GM10266 (cell line): Measurements from ENCODE around the gene SLC35F3.

ENCODE experiments used
- DNase-seq: peaks from one replicate; pipeline ENCODE4 v3.0.0; 2012; ENCODE audit errors: extremely low spot score
- TF ChIP-seq, protein P1 (sequence below): IDR thresholded peaks from 2 replicates; pipeline ENCODE4 v1.5.1; 2012; ENCODE audit warnings: mild to moderate bottlenecking, low read depth; ENCODE audit not compliant: control insufficient read depth, insufficient read depth; ENCODE audit errors: missing control alignments

The SLC35F3 gene

GRCh38 chr1:234237393-234237792, 332.9 kb downstream of the SLC35F3 start:
- no peak for DNase-seq
- TF ChIP-seq, protein P1, sequence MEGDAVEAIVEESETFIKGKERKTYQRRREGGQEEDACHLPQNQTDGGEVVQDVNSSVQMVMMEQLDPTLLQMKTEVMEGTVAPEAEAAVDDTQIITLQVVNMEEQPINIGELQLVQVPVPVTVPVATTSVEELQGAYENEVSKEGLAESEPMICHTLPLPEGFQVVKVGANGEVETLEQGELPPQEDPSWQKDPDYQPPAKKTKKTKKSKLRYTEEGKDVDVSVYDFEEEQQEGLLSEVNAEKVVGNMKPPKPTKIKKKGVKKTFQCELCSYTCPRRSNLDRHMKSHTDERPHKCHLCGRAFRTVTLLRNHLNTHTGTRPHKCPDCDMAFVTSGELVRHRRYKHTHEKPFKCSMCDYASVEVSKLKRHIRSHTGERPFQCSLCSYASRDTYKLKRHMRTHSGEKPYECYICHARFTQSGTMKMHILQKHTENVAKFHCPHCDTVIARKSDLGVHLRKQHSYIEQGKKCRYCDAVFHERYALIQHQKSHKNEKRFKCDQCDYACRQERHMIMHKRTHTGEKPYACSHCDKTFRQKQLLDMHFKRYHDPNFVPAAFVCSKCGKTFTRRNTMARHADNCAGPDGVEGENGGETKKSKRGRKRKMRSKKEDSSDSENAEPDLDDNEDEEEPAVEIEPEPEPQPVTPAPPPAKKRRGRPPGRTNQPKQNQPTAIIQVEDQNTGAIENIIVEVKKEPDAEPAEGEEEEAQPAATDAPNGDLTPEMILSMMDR: no peak

GRCh38 chr1:234238060-234238459, 333.6 kb downstream of the SLC35F3 start:
- TF ChIP-seq, protein P1: no peak
- DNase-seq: no peak

DNA sequence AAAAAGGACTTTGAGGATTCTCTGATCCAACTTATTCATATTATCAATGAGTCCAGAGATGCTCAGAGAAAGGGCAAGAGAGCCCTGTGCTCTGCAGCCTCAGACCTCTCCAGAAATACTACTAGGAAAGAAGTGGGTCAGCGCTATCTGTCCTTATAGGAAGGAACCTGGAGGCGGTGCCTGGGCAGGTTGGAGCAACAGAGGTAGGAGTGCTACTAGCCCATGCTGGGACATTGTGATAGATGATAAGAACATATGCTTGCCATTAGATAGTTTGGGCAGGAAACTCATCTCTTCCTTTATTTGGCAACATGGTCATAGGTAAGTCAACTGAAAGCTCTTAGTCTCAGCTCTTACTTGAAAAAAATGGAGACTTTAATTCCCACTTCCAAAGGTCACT, 335.0 kb downstream of the SLC35F3 start:
- DNase-seq: no peak
- TF ChIP-seq, protein P1: no peak

GRCh38 chr1:234239936-234240335, 335.5 kb downstream of the SLC35F3 start:
- TF ChIP-seq, protein P1: no peak
- no peak for DNase-seq

- TF ChIP-seq, protein P1: no peak
- no peak for DNase-seq
Measured at GRCh38 chr1:234240680-234241079, 336.2 kb downstream of the SLC35F3 start.

DNA sequence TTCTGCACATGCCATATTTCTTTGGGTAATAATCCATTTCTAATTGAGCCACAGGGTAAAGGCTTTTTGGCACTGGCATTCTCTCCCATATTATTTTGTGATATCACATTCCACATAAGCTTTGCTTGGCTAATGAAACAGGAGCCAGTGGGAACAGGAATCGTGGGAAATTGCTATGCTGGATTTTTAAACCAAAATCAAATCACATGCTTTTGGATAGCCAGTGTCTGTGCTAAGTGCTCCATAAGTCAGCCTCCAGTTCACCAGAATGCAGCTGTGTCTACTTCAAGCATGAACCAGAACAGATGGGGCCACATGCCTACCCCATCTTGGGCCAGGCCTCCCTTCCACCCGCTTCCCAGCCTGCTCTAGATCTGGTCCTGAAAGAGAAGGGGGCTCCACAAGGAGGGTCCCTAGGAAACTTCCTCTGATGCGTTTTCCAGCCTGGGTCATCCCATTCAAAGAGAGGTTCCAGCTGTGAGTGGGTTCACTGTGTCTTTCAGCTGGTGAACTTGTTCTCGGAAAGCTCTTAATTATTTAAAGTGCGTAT, 337.5 kb downstream of the SLC35F3 start:
- TF ChIP-seq, protein P1: no peak
- DNase-seq: no peak

GRCh38 chr1:234243521-234244260, 339.2 kb downstream of the SLC35F3 start:
- no peak for DNase-seq

More at GRCh38 chr1:234243521-234244260, 339.2 kb downstream of the SLC35F3 start:
- TF ChIP-seq, protein P1: no peak
